IMR-90 (cell line): ENCODE results near the gene RSU1. TPM values are rescaled to one million over a fixed set of nuclear protein-coding genes. Genes with fewer than 3 reads are reported as not detected.

ENCODE experiments used
- ATAC-seq: fragments of 200-7000 bp; cut with Tn5 transposase; 2 replicates; pipeline ENCODE4 v1.9.1; 2020; ENCODE audit warnings: low read depth, mild to moderate bottlenecking, moderate library complexity
- BruUV-seq: library from RNA; stranded (reverse); fragments of 400-500 nt; replicated peaks from 2 replicates; lab custom pipeline; 2021; lab: Mats Ljungman, UMichigan
- CTCF ChIA-PET: fragments of 300-600 bp; formaldehyde crosslinking; extraction: SDS; loops from one replicate; lab custom pipeline; 2021; ENCODE audit warnings: antibody characterized with exemption; lab: Yijun Ruan, JAX
- POLR2A ChIA-PET: fragments of 300-600 bp; sonication (Branson Sonifier 250); formaldehyde crosslinking; loops from one replicate; lab custom pipeline; 2022; ENCODE audit warnings: antibody characterized with exemption; ENCODE audit not compliant: unreplicated experiment; lab: Charles Lee
- DNase-seq: peaks from one replicate; pipeline ENCODE4 v3.0.0; 2013
- H2AFZ ChIP-seq: replicated peaks from 2 replicates; pipeline ENCODE3; 2013; ENCODE audit warnings: low read length, mild to moderate bottlenecking; ENCODE audit not compliant: poor library complexity
- H2AK5ac ChIP-seq: 2 replicates; pipeline ENCODE4 v1.6.1; 2013; ENCODE audit warnings: low read depth, low read length, inconsistent platforms
- H2AK9ac ChIP-seq: replicated peaks from 2 replicates; pipeline ENCODE3; 2013; ENCODE audit warnings: mild to moderate bottlenecking, low read depth, low read length, moderate library complexity; ENCODE audit not compliant: poor library complexity
- H2BK120ac ChIP-seq: 2 replicates; pipeline ENCODE4 v1.6.1; 2013; ENCODE audit warnings: low read depth, low read length, inconsistent platforms
- H2BK15ac ChIP-seq: 3 replicates; pipeline ENCODE4 v1.6.1; 2013; ENCODE audit warnings: low read depth, low read length, inconsistent platforms
- H2BK20ac ChIP-seq: 2 replicates; pipeline ENCODE4 v1.6.1; 2013; ENCODE audit warnings: low read depth, mild to moderate bottlenecking, inconsistent platforms, low read length, moderate library complexity
- H2BK5ac ChIP-seq: 2 replicates; pipeline ENCODE4 v1.6.1; 2013; ENCODE audit warnings: mild to moderate bottlenecking, low read depth, low read length, inconsistent platforms; ENCODE audit not compliant: poor library complexity, severe bottlenecking
- H3K14ac ChIP-seq: replicated peaks from 2 replicates; pipeline ENCODE4 v1.6.1; 2013; ENCODE audit warnings: low read depth, low read length, inconsistent platforms
- H3K18ac ChIP-seq: 2 replicates; pipeline ENCODE4 v1.6.1; 2013; ENCODE audit warnings: low read depth, low read length, control low read depth
- H3K23ac ChIP-seq: 2 replicates; pipeline ENCODE4 v1.6.1; 2013; ENCODE audit warnings: low read depth, low read length, inconsistent platforms
- H3K27ac ChIP-seq: 2 replicates; pipeline ENCODE4 v1.5.1; 2013; ENCODE audit warnings: mild to moderate bottlenecking, control low read depth, low read length; ENCODE audit not compliant: insufficient read depth
- H3K27me3 ChIP-seq: 2 replicates; pipeline ENCODE4 v1.6.1; 2013; ENCODE audit warnings: low read length; ENCODE audit not compliant: control insufficient read depth, insufficient read depth
- H3K36me3 ChIP-seq: 2 replicates; pipeline ENCODE4 v1.6.1; 2013; ENCODE audit warnings: low read length, mixed read lengths; ENCODE audit not compliant: control insufficient read depth, insufficient read depth
- H3K4ac ChIP-seq: 2 replicates; pipeline ENCODE4 v1.6.1; 2013; ENCODE audit warnings: low read depth, low read length, inconsistent platforms
- H3K4me1 ChIP-seq: 2 replicates; pipeline ENCODE4 v1.6.1; 2013; ENCODE audit warnings: low read length, mixed read lengths; ENCODE audit not compliant: control insufficient read depth, insufficient read depth
- H3K4me2 ChIP-seq: 2 replicates; pipeline ENCODE4 v1.6.1; 2013; ENCODE audit warnings: low read depth, mild to moderate bottlenecking, control low read depth, low read length, moderate library complexity
- H3K4me3 ChIP-seq: 2 replicates; pipeline ENCODE4 v1.5.1; 2013; ENCODE audit warnings: low read depth, mild to moderate bottlenecking, control low read depth, low read length, moderate library complexity; ENCODE audit not compliant: insufficient read depth
- H3K56ac ChIP-seq: 2 replicates; pipeline ENCODE4 v1.6.1; 2013; ENCODE audit warnings: low read length, inconsistent platforms; ENCODE audit not compliant: insufficient read depth; ENCODE audit errors: extremely low read depth
- H3K79me1 ChIP-seq, 2 experiments: 2 replicates each; pipeline ENCODE4 v1.6.1; 2013; ENCODE audit warnings: low read length in 2 of 2, inconsistent platforms in 1 of 2, low read depth in 1 of 2
- H3K9ac ChIP-seq: 2 replicates; pipeline ENCODE4 v1.6.1; 2013; ENCODE audit warnings: low read depth, low read length, control low read depth
- H3K9me1 ChIP-seq: 2 replicates; pipeline ENCODE4 v1.6.1; 2013; ENCODE audit warnings: low read length, inconsistent platforms; ENCODE audit not compliant: insufficient read depth
- H3K9me3 ChIP-seq: 2 replicates; pipeline ENCODE4 v1.6.1; 2013; ENCODE audit warnings: low read length; ENCODE audit not compliant: control insufficient read depth, insufficient read depth
- H4K20me1 ChIP-seq: 2 replicates; pipeline ENCODE4 v1.6.1; 2013; ENCODE audit warnings: low read length, inconsistent platforms; ENCODE audit not compliant: insufficient read depth
- H4K5ac ChIP-seq: 2 replicates; pipeline ENCODE4 v1.6.1; 2013; ENCODE audit warnings: mild to moderate bottlenecking, low read depth, low read length, control low read depth
- H4K8ac ChIP-seq, 2 experiments: 2 replicates each; pipeline ENCODE4 v1.6.1; 2013; ENCODE audit warnings: low read depth in 2 of 2, low read length in 2 of 2, control low read depth in 1 of 2, inconsistent platforms in 1 of 2
- H4K91ac ChIP-seq: 2 replicates; pipeline ENCODE4 v1.6.1; 2013; ENCODE audit warnings: low read depth, low read length, inconsistent platforms; ENCODE audit not compliant: insufficient read depth
- FOS ChIP-seq: fragments of 150-350 bp; IDR thresholded peaks from 2 replicates; pipeline ENCODE4 v1.6.1; 2016; ENCODE audit warnings: low read depth, low read length
- MAFK ChIP-seq: IDR thresholded peaks from 2 replicates; pipeline ENCODE4 v1.6.1; 2012; ENCODE audit warnings: low read depth, low read length, improper control_type of control experiment
- MAZ ChIP-seq: IDR thresholded peaks from 2 replicates; pipeline ENCODE4 v1.6.1; 2012; ENCODE audit warnings: low read depth, mild to moderate bottlenecking, low read length, improper control_type of control experiment, moderate library complexity, borderline replicate concordance
- RFX5 ChIP-seq: IDR thresholded peaks from 2 replicates; pipeline ENCODE4 v1.8.0; 2012; ENCODE audit warnings: low read depth, mild to moderate bottlenecking, low read length, moderate library complexity
- WGBS, 2 experiments: methylation state at CpG; one replicate each; pipeline versions ENCODE4 v1.1.5 to v1.1.7; 2013; ENCODE audit warnings: missing lambda C conversion rate in 2 of 2; ENCODE audit not compliant: insufficient read length in 1 of 2; ENCODE audit errors: extremely low coverage in 2 of 2; 5-methylcytosine and 5-hydroxymethylcytosine counted together
- dilution Hi-C: fragments of 300-500 bp; cut with HindIII; formaldehyde crosslinking; loops from one replicate; pipeline ENCODE4 v1.14.3; 2018; ENCODE audit warnings: low sequenced_read_pairs; ENCODE audit not compliant: unreplicated experiment
- in situ Hi-C: fragments of 300-500 bp; cut with MboI; formaldehyde crosslinking; loops from 3 replicates; pipeline ENCODE4 v1.14.3; 2019; ENCODE audit warnings: low sequenced_read_pairs, inconsistent platforms, mixed read lengths
- intact Hi-C: fragments of 100-400 bp; cut with micrococcal nuclease; formaldehyde crosslinking; loops from 2 replicates; pipeline ENCODE4 v1.10.0; 2022
- polyA plus RNA-seq, 3 experiments: library from polyadenylated mRNA; depleted of rRNA; stranded (reverse); fragments of >200 nt; gene quantifications; 2 replicates each; pipeline ENCODE4 v1.2.3, GENCODE V29; 2012; ENCODE audit warnings: low replicate concordance in 1 of 3
- total RNA-seq: library from RNA; depleted of rRNA; stranded (reverse); fragments of >200 nt; gene quantifications from 2 replicates; pipeline ENCODE4 v1.2.3, GENCODE V29; 2012
- TF ChIP-seq, protein P1 (sequence below): fragments of 150-350 bp; IDR thresholded peaks from 2 replicates; pipeline ENCODE4 v1.6.1; 2017; ENCODE audit warnings: mild to moderate bottlenecking, antibody characterized with exemption, low read length, low read depth

Gene RSU1
- total and polyA plus RNA-seq, 2 of the 4 experiments (the other 2 are of a cell fraction): 134 to 148 TPM

DNA sequence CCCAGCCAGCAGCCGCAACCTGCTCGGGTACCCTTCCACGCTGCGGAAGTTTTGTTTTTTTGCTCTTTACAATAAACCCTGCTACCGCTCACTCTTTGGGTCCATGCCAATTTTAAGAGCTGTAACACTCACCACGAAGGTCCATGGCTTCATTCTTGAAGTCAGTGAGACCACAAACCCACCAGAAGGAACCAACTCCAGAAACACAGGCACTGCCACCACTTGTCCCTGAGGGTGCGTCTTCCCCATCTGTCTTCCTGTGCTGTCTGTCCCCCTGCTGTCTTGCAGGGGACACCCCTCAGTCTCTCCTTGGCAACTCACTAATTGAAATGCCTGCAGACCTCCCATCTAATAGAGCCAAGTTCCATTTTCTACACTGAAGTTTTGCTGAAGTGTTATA, 48.5 kb upstream of the RSU1 start:
- WGBS, 2 experiments: 100% methylated on average over 5 of the region's 7 CpGs; no CpG with 5 or more reads in 1 of the 2 experiments
- Histone ChIP-seq H3K4ac (no peak overlapping the region), H3K4me2 (no peak overlapping the region), H3K18ac (no peak overlapping the region), H3K56ac (no peak overlapping the region), H2BK5ac (no peak overlapping the region), H3K27ac (no peak overlapping the region), H3K14ac (no peak overlapping the region), H2AK5ac (no peak overlapping the region), H3K79me1 (no peaks in the 10 kb centered on the region), H4K5ac (no peak overlapping the region), H2AK9ac (no peak overlapping the region), H3K4me1 (peaks cover 7% of the 10 kb centered on the region), H4K8ac (no peak overlapping the region), H3K36me3 (no peaks in the 10 kb centered on the region), H3K9me1 (peaks cover 3% of the 10 kb centered on the region; the same call in 1 of the 2 replicates), H3K23ac (no peak overlapping the region), H2BK15ac (no peak overlapping the region), H2BK120ac (no peak overlapping the region), H3K9ac (no peak overlapping the region), H2AFZ (no peak overlapping the region), H3K4me3 (no peak overlapping the region), H2BK20ac (no peak overlapping the region), H3K9me3 (no peaks in the 10 kb centered on the region), H4K91ac (no peak overlapping the region), H3K27me3 (no peaks in the 10 kb centered on the region), H4K20me1 (no peaks in the 10 kb centered on the region)
- DNase-seq (no peak), ATAC-seq (no peak)
- in situ Hi-C loops (no loop called here), dilution Hi-C loops (no loop called here), intact Hi-C loops (no loop called here)
- TF ChIP-seq MAFK (no peak), RFX5 (no peak), MAZ (no peak), FOS (no peak)
- TF ChIP-seq, protein P1, sequence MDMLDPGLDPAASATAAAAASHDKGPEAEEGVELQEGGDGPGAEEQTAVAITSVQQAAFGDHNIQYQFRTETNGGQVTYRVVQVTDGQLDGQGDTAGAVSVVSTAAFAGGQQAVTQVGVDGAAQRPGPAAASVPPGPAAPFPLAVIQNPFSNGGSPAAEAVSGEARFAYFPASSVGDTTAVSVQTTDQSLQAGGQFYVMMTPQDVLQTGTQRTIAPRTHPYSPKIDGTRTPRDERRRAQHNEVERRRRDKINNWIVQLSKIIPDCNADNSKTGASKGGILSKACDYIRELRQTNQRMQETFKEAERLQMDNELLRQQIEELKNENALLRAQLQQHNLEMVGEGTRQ: no peak
- ChIA-PET CTCF (no interaction called here), POLR2A (no interaction called here)
- no TSS peak for BruUV-seq
